Upper lobe of left lung (tissue), 6 donors: ENCODE results near the gene FAM222A. TPM values are rescaled to one million over a fixed set of nuclear protein-coding genes. Genes with fewer than 3 reads are reported as not detected.

Source experiments
- ATAC-seq, 2 donors: fragments of 200-7000 bp; cut with Tn5 transposase; one replicate each; pipeline ENCODE4 v1.9.1; 2022; ENCODE audit warnings: mild to moderate bottlenecking in 2 of 2, moderate library complexity in 2 of 2; ENCODE audit not compliant: low FRiP score in 2 of 2
- DNase-seq, 2 donors: peaks; one replicate each; pipeline ENCODE4 v3.0.0-alpha.2; 2019 to 2020
- H3K27ac ChIP-seq, 4 donors: fragments of 200-600 bp; sonication (generic); one replicate each; pipeline ENCODE4 v1.5.1; 2016 to 2019
- H3K27me3 ChIP-seq, 4 donors: fragments of 200-600 bp; sonication (generic); one replicate each; pipeline ENCODE4 v1.5.1; 2017 to 2019
- H3K36me3 ChIP-seq, 4 donors: fragments of 200-600 bp; sonication (generic); one replicate each; pipeline ENCODE4 v1.5.1; 2016 to 2019
- H3K4me1 ChIP-seq, 4 donors: fragments of 200-600 bp; sonication (generic); one replicate each; pipeline ENCODE4 v1.5.1; 2018 to 2019
- H3K4me3 ChIP-seq, 4 donors: fragments of 200-600 bp; sonication (generic); one replicate each; pipeline ENCODE4 v1.5.1; 2017 to 2019; ENCODE audit warnings: mild to moderate bottlenecking in 2 of 4, moderate library complexity in 1 of 4
- H3K9me3 ChIP-seq, 4 donors: fragments of 200-600 bp; sonication (generic); one replicate each; pipeline ENCODE4 v1.5.1; 2018 to 2019
- CTCF ChIP-seq, 6 experiments: fragments of 450-650 bp in 4 of 6; fragments of 200-600 bp in 2 of 6; sonication (generic) in 2 of 6; IDR thresholded peaks; one replicate each; pipeline ENCODE4 v1.5.1; 2016 to 2019; ENCODE audit warnings: antibody characterized with exemption in 6 of 6
- EP300 ChIP-seq, 4 donors: sonication (generic); formaldehyde crosslinking; IDR thresholded peaks; one replicate each; pipeline ENCODE4 v1.5.1; 2017; ENCODE audit warnings: antibody characterized with exemption in 4 of 4, control low read depth in 2 of 4
- POLR2A ChIP-seq, 4 donors: fragments of 450-650 bp; IDR thresholded peaks; one replicate each; pipeline ENCODE4 v1.5.1; 2016 to 2017; ENCODE audit warnings: antibody characterized with exemption in 4 of 4, mild to moderate bottlenecking in 2 of 4
- POLR2AphosphoS5 ChIP-seq, 2 donors: sonication (generic); formaldehyde crosslinking; IDR thresholded peaks; one replicate each; pipeline ENCODE4 v1.5.1; 2017; ENCODE audit warnings: antibody characterized with exemption in 2 of 2
- WGBS, 2 donors: methylation state at CpG; one replicate each; pipeline ENCODE4 v1.1.5; 2017 to 2018; 5-methylcytosine and 5-hydroxymethylcytosine counted together
- total RNA-seq, 6 donors: library from RNA; depleted of rRNA in 4 of 6; stranded (reverse); fragments of >200 nt in 4 of 6; gene quantifications; one replicate each; pipeline versions ENCODE4 v1.1.0 to v1.2.1, GENCODE V29; 2016 to 2021
- donor health status: DM: no; HTN: no; CAD: no; lungs with moderate emphysema.
- donor health status: DM: no; HTN: yes; CAD: no; lungs with severe emphysema.

FAM222A gene
- total RNA-seq, 6 donors from 2014 or later: 1.0 to 7.3 (median 3.7) TPM

DNA sequence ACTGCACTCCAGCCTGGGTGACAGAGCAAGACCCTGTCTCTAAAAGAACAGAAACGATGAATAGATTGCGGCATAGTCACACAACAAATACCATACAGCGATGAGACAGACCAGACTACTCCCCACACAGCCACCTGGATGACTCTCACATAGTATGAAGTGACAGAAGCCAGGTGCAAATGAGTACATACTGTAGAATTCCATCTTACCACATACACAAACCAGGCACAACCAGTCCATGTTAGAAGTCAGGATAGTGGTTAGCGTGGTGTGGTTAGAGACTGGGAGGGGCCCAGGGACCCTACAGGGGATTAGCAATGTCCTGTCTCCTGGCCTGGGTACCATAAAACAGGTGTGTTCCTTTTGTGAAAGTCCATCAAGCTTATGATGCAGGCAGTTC, 53.8 kb downstream of the FAM222A start:
- Histone ChIP-seq H3K27me3 (no peaks in the 10 kb centered on the region), H3K27ac (no peak overlapping the region), H3K9me3 (peaks cover 0 to 6% (median 2%) of the 10 kb centered on the region in 4 donors), H3K36me3 (peaks cover 0 to 6% (median 1%) of the 10 kb centered on the region in 4 donors), H3K4me1 (peaks cover 0 to 4% (median 0%) of the 10 kb centered on the region in 4 donors), H3K4me3 (no peak overlapping the region)
- 89 to 99% methylated on average over 4 of the region's 4 CpGs for WGBS, 2 donors
- ATAC-seq: no peak
- DNase-seq: no peak
- TF ChIP-seq EP300 (IDR thresholded peaks at IDR 0.05): no peak
- no peak for TF ChIP-seq POLR2AphosphoS5 (IDR thresholded peaks at IDR 0.05)
- TF ChIP-seq POLR2A (IDR thresholded peaks at IDR 0.05): no peak
- no peak for TF ChIP-seq CTCF (IDR thresholded peaks at IDR 0.05)

DNA sequence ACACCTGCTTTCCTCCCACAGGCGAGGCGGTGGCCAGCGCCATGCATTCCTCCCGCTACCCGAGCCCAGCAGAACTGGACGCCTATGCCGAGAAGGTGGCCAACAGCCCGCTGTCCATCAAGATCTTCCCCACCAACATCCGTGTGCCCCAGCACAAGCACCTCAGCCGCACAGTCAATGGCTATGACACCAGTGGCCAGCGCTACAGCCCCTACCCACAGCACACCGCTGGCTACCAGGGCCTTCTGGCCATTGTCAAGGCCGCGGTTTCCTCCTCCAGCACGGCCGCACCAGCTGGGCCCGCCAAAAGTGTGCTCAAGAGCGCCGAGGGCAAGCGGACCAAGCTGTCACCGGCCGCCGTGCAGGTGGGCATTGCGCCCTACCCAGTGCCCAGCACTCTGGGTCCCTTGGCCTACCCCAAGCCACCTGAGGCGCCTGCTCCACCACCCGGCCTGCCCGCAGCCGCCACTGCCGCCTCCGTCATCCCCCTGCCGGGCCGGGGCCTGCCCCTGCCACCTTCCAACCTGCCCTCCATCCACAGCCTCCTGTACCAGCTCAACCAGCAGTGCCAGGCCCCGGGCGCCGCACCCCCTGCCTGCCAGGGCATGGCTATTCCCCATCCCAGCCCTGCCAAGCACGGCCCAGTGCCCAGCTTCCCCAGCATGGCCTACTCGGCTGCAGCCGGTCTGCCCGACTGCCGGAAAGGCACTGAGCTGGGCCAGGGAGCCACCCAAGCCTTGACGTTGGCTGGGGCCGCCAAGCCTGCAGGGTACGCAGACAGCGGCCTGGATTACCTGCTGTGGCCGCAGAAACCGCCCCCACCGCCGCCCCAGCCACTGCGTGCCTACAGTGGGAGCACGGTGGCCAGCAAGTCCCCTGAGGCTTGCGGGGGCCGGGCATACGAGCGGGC, 54.6 kb downstream of the FAM222A start:
- Histone ChIP-seq H3K4me1 (peaks cover 0 to 4% (median 2%) of the 10 kb centered on the region in 4 donors), H3K9me3 (peaks cover 0 to 4% (median 1%) of the 10 kb centered on the region in 4 donors), H3K4me3 (no peak overlapping the region), H3K27me3 (no peaks in the 10 kb centered on the region), H3K36me3 (peaks cover 0 to 6% (median 1%) of the 10 kb centered on the region in 4 donors), H3K27ac (no peak overlapping the region)
- 93 to 94% methylated on average over 24 to 46 of the region's 54 CpGs for WGBS, 2 donors
- ATAC-seq (no peak), DNase-seq (peak; percentile 14 to 81)
- TF ChIP-seq EP300 (IDR thresholded peaks at IDR 0.05) (no peak), POLR2A (IDR thresholded peaks at IDR 0.05) (no peak), POLR2AphosphoS5 (IDR thresholded peaks at IDR 0.05) (no peak), CTCF (IDR thresholded peaks at IDR 0.05) (no peak)

DNA sequence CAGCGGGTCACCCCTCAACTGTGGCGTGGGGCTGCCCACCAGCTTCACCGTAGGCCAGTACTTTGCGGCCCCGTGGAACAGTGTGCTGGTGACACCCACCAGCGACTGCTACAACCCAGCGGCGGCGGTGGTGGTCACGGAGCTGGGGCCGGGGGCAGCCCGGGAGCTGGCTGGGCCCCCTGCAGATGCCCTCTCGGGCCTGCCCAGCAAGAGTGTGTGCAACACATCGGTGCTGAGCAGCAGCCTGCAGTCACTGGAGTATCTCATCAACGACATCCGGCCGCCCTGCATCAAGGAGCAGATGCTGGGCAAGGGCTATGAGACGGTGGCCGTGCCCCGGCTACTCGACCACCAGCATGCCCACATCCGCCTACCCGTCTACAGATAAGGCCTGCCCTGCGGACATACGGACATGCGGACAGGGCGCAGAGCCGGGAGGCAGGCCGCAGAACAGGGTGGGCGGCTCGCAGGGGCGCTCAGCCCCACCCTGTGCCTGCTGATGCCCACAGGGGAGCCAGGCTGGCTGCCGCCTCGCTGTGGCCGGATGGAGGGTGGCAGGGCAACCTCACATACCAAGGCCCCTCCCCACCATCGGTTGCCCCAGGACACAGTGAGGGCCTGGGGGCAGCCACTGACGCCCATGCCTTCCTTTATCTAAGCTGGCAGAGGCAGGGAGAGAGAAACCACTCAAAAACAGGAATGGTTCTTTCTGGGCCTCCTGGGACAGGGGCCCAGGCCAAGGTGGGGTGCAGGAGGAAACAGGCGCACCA, 55.5 kb downstream of the FAM222A start:
- Histone ChIP-seq H3K4me3 (no peak overlapping the region), H3K27me3 (no peaks in the 10 kb centered on the region), H3K27ac (no peak overlapping the region), H3K9me3 (no peaks in the 10 kb centered on the region), H3K36me3 (peaks cover 0 to 6% (median 1%) of the 10 kb centered on the region in 4 donors), H3K4me1 (peaks cover 0 to 10% (median 3%) of the 10 kb centered on the region in 4 donors)
- no peak for TF ChIP-seq POLR2A (IDR thresholded peaks at IDR 0.05)
- no peak for TF ChIP-seq EP300 (IDR thresholded peaks at IDR 0.05)
- TF ChIP-seq POLR2AphosphoS5 (IDR thresholded peaks at IDR 0.05): no peak
- no peak for TF ChIP-seq CTCF (IDR thresholded peaks at IDR 0.05)
- ATAC-seq: no peak
- DNase-seq: peak in 1 of 2 donors; percentile 15
- WGBS, 2 donors: 95 to 97% methylated on average over 22 to 32 of the region's 38 CpGs

DNA sequence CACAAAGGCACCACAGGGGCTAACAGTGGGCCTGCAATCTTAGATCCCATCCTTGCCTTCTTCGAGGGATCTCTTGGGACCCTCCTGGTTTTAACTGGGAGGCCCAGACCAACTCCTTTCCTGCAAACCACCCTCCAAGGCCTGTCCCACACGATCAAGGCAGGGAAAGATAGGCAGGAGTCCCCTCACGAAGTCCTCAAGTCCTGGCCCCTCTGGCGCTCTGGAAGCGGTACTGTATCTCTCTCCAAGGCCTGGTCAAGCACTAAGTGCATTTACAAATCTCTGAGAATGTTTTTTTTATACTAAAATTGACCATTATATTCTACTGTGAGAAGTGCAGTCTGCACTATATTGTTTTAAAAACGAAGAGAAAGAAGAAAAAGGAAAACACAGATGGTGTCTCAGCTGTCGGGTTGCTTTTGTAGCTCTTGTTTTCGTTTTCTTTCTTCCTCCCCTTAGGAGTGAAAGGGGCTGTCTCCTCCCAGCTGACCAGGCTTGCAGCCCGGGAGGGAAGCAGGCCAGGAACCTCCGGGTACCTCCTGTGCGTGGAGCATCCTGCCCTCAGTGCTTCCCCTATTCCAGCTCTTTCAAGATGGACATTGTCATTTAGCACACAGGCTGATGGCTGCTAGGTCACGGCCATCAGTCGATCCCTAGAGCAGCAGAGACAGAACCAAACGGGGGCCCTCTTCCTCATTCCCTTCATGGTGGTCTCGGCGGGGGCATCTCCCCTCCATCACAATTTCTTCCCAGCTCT, 56.7 kb downstream of the FAM222A start:
- Histone ChIP-seq H3K9me3 (no peaks in the 10 kb centered on the region), H3K36me3 (peaks cover 0 to 6% (median 1%) of the 10 kb centered on the region in 4 donors), H3K4me1 (peaks cover 0 to 10% (median 3%) of the 10 kb centered on the region in 4 donors), H3K27ac (no peak overlapping the region), H3K4me3 (no peak overlapping the region), H3K27me3 (no peaks in the 10 kb centered on the region)
- TF ChIP-seq POLR2A (IDR thresholded peaks at IDR 0.05) (no peak), POLR2AphosphoS5 (IDR thresholded peaks at IDR 0.05) (no peak), EP300 (IDR thresholded peaks at IDR 0.05) (no peak), CTCF (IDR thresholded peaks at IDR 0.05) (no peak)
- ATAC-seq (no peak), DNase-seq (peak in 1 of 2 donors; percentile 4)
- 70 to 76% methylated on average over 13 to 16 of the region's 16 CpGs for WGBS, 2 donors
